ENCODE results near the gene RNASEL. TPM values are rescaled to one million over a fixed set of nuclear protein-coding genes. Genes with fewer than 3 reads are reported as not detected.

The RNASEL gene
- total and polyA plus RNA-seq, 3 experiments from 2014 or later: 5.3 to 8.7 (median 5.6) TPM

GRCh38 chr1:182617014-182617429, 28.0 kb upstream of the RNASEL start:
- Mint-ChIP-seq H3K27me3 (peaks cover 50 to 56% of the 10 kb centered on the region in 2 donors), H3K36me3 (peaks cover 0 to 13% (median 4%) of the 10 kb centered on the region in 3 donors), H3K9me3 (peaks cover 8 to 13% (median 10%) of the 10 kb centered on the region in 5 donors), H3K4me1 (peaks cover 34 to 41% (median 34%) of the 10 kb centered on the region in 3 donors), H3K27ac (peak overlapping the region; percentile 13 to 98 (median 86)), H3K4me3 (peak overlapping the region in 5 of 7 donors; percentile 30 to 45 (median 35))
- Histone ChIP-seq H3K4me1 (ENCODE audit: insufficient read depth, low read length) (peaks cover 29% of the 10 kb centered on the region), H3K4me3 (ENCODE audit: low read length) (no peak overlapping the region), H3K36me3 (ENCODE audit: insufficient read depth, low read length) (no peaks in the 10 kb centered on the region), H3K27me3 (ENCODE audit: insufficient read depth, low read length, poor library complexity, severe bottlenecking) (peaks cover 6% of the 10 kb centered on the region), H3K27ac (ENCODE audit: low read depth, low read length) (no peak overlapping the region), H3K9me3 (ENCODE audit: low read length) (no peaks in the 10 kb centered on the region)
- no peak for DNase-seq
- ChIA-PET CTCF (interaction anchor here (1.2 to 3.5 kb wide), 3 partner anchors 10 to 36 kb away, joined by 3 to 24 read pairs (median 8); no protein-coding TSS in a partner anchor), POLR2A (interaction anchor here (1.0 to 1.3 kb wide), 3 partner anchors 13 to 229 kb away, joined by 3 to 4 read pairs (median 4); partner anchors contain the start of gene DHX9)

GRCh38 chr1:182616130-182617013, 27.3 kb upstream of the RNASEL start:
- Mint-ChIP-seq H3K4me3 (peak overlapping the region; percentile 64 to 89 (median 82)), H3K27me3 (peaks cover 53 to 61% of the 10 kb centered on the region in 2 donors), H3K27ac (peak overlapping the region; percentile 21 to 98 (median 90)), H3K9me3 (peaks cover 8 to 13% (median 8%) of the 10 kb centered on the region in 5 donors), H3K36me3 (peaks cover 0 to 13% (median 4%) of the 10 kb centered on the region in 3 donors), H3K4me1 (peaks cover 34 to 41% (median 34%) of the 10 kb centered on the region in 3 donors)
- Histone ChIP-seq H3K36me3 (ENCODE audit: insufficient read depth, low read length) (no peaks in the 10 kb centered on the region), H3K27ac (ENCODE audit: low read depth, low read length) (no peak overlapping the region), H3K9me3 (ENCODE audit: low read length) (no peaks in the 10 kb centered on the region), H3K27me3 (ENCODE audit: insufficient read depth, low read length, poor library complexity, severe bottlenecking) (peaks cover 6% of the 10 kb centered on the region), H3K4me3 (ENCODE audit: low read length) (no peak overlapping the region), H3K4me1 (ENCODE audit: insufficient read depth, low read length) (peaks cover 29% of the 10 kb centered on the region)
- peak; percentile 79 to 96 (median 93) for DNase-seq
- CTCF ChIA-PET: interaction anchor here (1.2 to 3.5 kb wide), 6 partner anchors 9 to 166 kb away, joined by 3 to 24 read pairs (median 8); partner anchors contain the start of gene RGS16
- POLR2A ChIA-PET: interaction anchor here (0.8 to 1.6 kb wide), 8 partner anchors 10 to 229 kb away, joined by 3 to 8 read pairs (median 4); partner anchors contain the start of genes DHX9 and RNASEL

- H3K9me3 Mint-ChIP-seq: peaks cover 2 to 6% (median 3%) of the 10 kb centered on the region in 5 donors
- peak in 3 of 5 donors; percentile 36 to 60 (median 39) for DNase-seq
These were observed 26.5 kb upstream of the RNASEL start for GRCh38 chr1:182615468-182616129.

GRCh38 chr1:182614796-182615454, 25.9 kb upstream of the RNASEL start:
- Histone ChIP-seq H3K9me3 (ENCODE audit: low read length) (no peaks in the 10 kb centered on the region), H3K27me3 (ENCODE audit: insufficient read depth, low read length, poor library complexity, severe bottlenecking) (peaks cover 6% of the 10 kb centered on the region), H3K27ac (ENCODE audit: low read depth, low read length) (no peak overlapping the region), H3K36me3 (ENCODE audit: insufficient read depth, low read length) (no peaks in the 10 kb centered on the region), H3K4me1 (ENCODE audit: insufficient read depth, low read length) (peaks cover 29% of the 10 kb centered on the region), H3K4me3 (ENCODE audit: low read length) (peak overlapping the region; percentile 52)
- Mint-ChIP-seq H3K27me3 (peaks cover 62 to 68% of the 10 kb centered on the region in 2 donors), H3K4me1 (peaks cover 34 to 41% (median 34%) of the 10 kb centered on the region in 3 donors), H3K27ac (peak overlapping the region; percentile 34 to 98 (median 90)), H3K9me3 (peaks cover 0 to 4% (median 3%) of the 10 kb centered on the region in 5 donors), H3K4me3 (peak overlapping the region; percentile 64 to 89 (median 82)), H3K36me3 (peaks cover 0 to 4% (median 0%) of the 10 kb centered on the region in 3 donors)
- ChIA-PET POLR2A (interaction anchor here (1.1 to 1.6 kb wide), 2 partner anchors 10 to 26 kb away, joined by 6 to 8 read pairs; partner anchors contain the start of gene RNASEL), CTCF (interaction anchor here (1.4 to 3.5 kb wide), 6 partner anchors 8 to 168 kb away, joined by 3 to 24 read pairs (median 8); partner anchors contain the start of gene RGS16)
- DNase-seq: peak; percentile 20 to 61 (median 35)

More at GRCh38 chr1:182615468-182616129, 26.5 kb upstream of the RNASEL start:
- Mint-ChIP-seq H3K4me1 (peaks cover 34 to 41% (median 34%) of the 10 kb centered on the region in 3 donors), H3K27ac (peak overlapping the region; percentile 46 to 98 (median 90)), H3K27me3 (peaks cover 55 to 64% of the 10 kb centered on the region in 2 donors), H3K4me3 (peak overlapping the region; percentile 64 to 89 (median 82)), H3K36me3 (peaks cover 0 to 6% (median under 1%) of the 10 kb centered on the region in 3 donors)
- Histone ChIP-seq H3K27me3 (ENCODE audit: insufficient read depth, low read length, poor library complexity, severe bottlenecking) (peaks cover 6% of the 10 kb centered on the region), H3K4me1 (ENCODE audit: insufficient read depth, low read length) (peaks cover 29% of the 10 kb centered on the region), H3K36me3 (ENCODE audit: insufficient read depth, low read length) (no peaks in the 10 kb centered on the region), H3K4me3 (ENCODE audit: low read length) (peak overlapping the region; percentile 52), H3K9me3 (ENCODE audit: low read length) (no peaks in the 10 kb centered on the region), H3K27ac (ENCODE audit: low read depth, low read length) (no peak overlapping the region)
- POLR2A ChIA-PET: interaction anchor here (0.8 to 1.6 kb wide), 7 partner anchors 10 to 230 kb away, joined by 3 to 8 read pairs (median 4); partner anchors contain the start of genes DHX9 and RNASEL
- CTCF ChIA-PET: interaction anchor here (1.2 to 3.5 kb wide), 6 partner anchors 9 to 167 kb away, joined by 3 to 24 read pairs (median 8); partner anchors contain the start of gene RGS16

GRCh38 chr1:182611787-182612186, 22.7 kb upstream of the RNASEL start:
- peaks cover 0 to 2% (median 0%) of the 10 kb centered on the region in 5 donors for H3K9me3 Mint-ChIP-seq
- no peak overlapping the region for H3K27ac ChIP-seq (ENCODE audit: low read depth, low read length)
- peaks cover 6% of the 10 kb centered on the region for H3K27me3 ChIP-seq (ENCODE audit: insufficient read depth, low read length, poor library complexity, severe bottlenecking)
- peak overlapping the region in 1 of 8 donors; percentile 78 for H3K27ac Mint-ChIP-seq
- no peak overlapping the region for H3K4me3 Mint-ChIP-seq
- H3K36me3 ChIP-seq (ENCODE audit: insufficient read depth, low read length): no peaks in the 10 kb centered on the region
- no peak overlapping the region for H3K4me3 ChIP-seq (ENCODE audit: low read length)
- no peaks in the 10 kb centered on the region for H3K9me3 ChIP-seq (ENCODE audit: low read length)
- no peak for DNase-seq
- POLR2A ChIA-PET: no interaction called here
- CTCF ChIA-PET: interaction anchor here (1.6 to 3.7 kb wide), 5 partner anchors 8 to 174 kb away, joined by 4 to 12 read pairs (median 5); no protein-coding TSS in a partner anchor
- H3K27me3 Mint-ChIP-seq: peaks cover 70 to 71% of the 10 kb centered on the region in 2 donors
- no peaks in the 10 kb centered on the region for H3K36me3 Mint-ChIP-seq
- H3K4me1 Mint-ChIP-seq: peaks cover 27 to 29% (median 27%) of the 10 kb centered on the region in 3 donors
- peaks cover 26% of the 10 kb centered on the region for H3K4me1 ChIP-seq (ENCODE audit: insufficient read depth, low read length)

- peaks cover 6% of the 10 kb centered on the region for H3K27me3 ChIP-seq (ENCODE audit: insufficient read depth, low read length, poor library complexity, severe bottlenecking)
- CTCF ChIA-PET: interaction anchor here (1.7 to 3.7 kb wide), 3 partner anchors 8 to 171 kb away, joined by 5 to 12 read pairs (median 5); no protein-coding TSS in a partner anchor
- no peak overlapping the region for H3K4me3 ChIP-seq (ENCODE audit: low read length)
- Mint-ChIP-seq H3K4me3 (no peak overlapping the region), H3K4me1 (peaks cover 22 to 25% (median 22%) of the 10 kb centered on the region in 3 donors), H3K36me3 (no peaks in the 10 kb centered on the region), H3K27me3 (peaks cover 71% of the 10 kb centered on the region in 2 donors), H3K27ac (peak overlapping the region in 1 of 8 donors; percentile 78), H3K9me3 (peaks cover 0 to 2% (median 0%) of the 10 kb centered on the region in 5 donors)
- no peaks in the 10 kb centered on the region for H3K9me3 ChIP-seq (ENCODE audit: low read length)
- no peak for DNase-seq
- POLR2A ChIA-PET: no interaction called here
- peaks cover 21% of the 10 kb centered on the region for H3K4me1 ChIP-seq (ENCODE audit: insufficient read depth, low read length)
- no peaks in the 10 kb centered on the region for H3K36me3 ChIP-seq (ENCODE audit: insufficient read depth, low read length)
- no peak overlapping the region for H3K27ac ChIP-seq (ENCODE audit: low read depth, low read length)
These were observed 22.3 kb upstream of the RNASEL start for GRCh38 chr1:182611326-182611725.
